Gastrocnemius medialis (tissue), 4 donors: ENCODE data around the gene PXDN. TPM values are rescaled to one million over a fixed set of nuclear protein-coding genes. Genes with fewer than 3 reads are reported as not detected.
"Not testable (repeated sequence)": the region's sequence is repeated elsewhere in the genome, so short reads cannot be mapped to it uniquely, and the experiment has no call there.

Experiments used
- ATAC-seq, 2 donors: fragments of 150-250 bp; one replicate each; pipeline ENCODE4 v1.9.1; 2016
- DNase-seq, 2 donors: peaks; one replicate each; pipeline ENCODE4 v3.0.0-alpha.2; 2019
- H3K27ac ChIP-seq, 4 donors: fragments of 200-600 bp; sonication (generic); 1 replicate in 1 of 4; 2 replicates in 3 of 4; pipeline ENCODE4 v1.5.1; 2016 to 2018; ENCODE audit warnings: mild to moderate bottlenecking in 2 of 4, moderate library complexity in 1 of 4
- H3K27me3 ChIP-seq, 3 donors: fragments of 200-600 bp; sonication (generic) in 2 of 3; 1 replicate in 1 of 3; 2 replicates in 2 of 3; pipeline versions ENCODE4 v1.5.1 to v1.6.0; 2016 to 2019; ENCODE audit warnings: mild to moderate bottlenecking in 1 of 3, moderate library complexity in 1 of 3
- H3K36me3 ChIP-seq, 2 donors: fragments of 200-600 bp; sonication (generic) in 1 of 2; one replicate each; pipeline ENCODE4 v1.5.1; 2017 to 2018
- H3K4me1 ChIP-seq, 2 donors: fragments of 200-600 bp; sonication (generic) in 1 of 2; one replicate each; pipeline ENCODE4 v1.5.1; 2016 to 2017; ENCODE audit warnings: mild to moderate bottlenecking in 2 of 2
- H3K4me3 ChIP-seq, 4 donors: fragments of 200-600 bp; sonication (generic) in 3 of 4; 1 replicate in 1 of 4; 2 replicates in 3 of 4; pipeline ENCODE4 v1.5.1; 2016 to 2019; ENCODE audit warnings: mild to moderate bottlenecking in 2 of 4
- H3K9me3 ChIP-seq, 3 donors: fragments of 200-600 bp; sonication (generic) in 2 of 3; 1 replicate in 1 of 3; 2 replicates in 2 of 3; pipeline ENCODE4 v1.5.1; 2016 to 2019
- POLR2A ChIP-seq, 2 donors: fragments of 450-650 bp; IDR thresholded peaks; one replicate each; pipeline ENCODE4 v1.6.1; 2017; ENCODE audit warnings: antibody characterized with exemption in 2 of 2, mild to moderate bottlenecking in 2 of 2, moderate library complexity in 2 of 2
- in situ Hi-C, 4 donors: fragments of 200-750 bp; cut with MboI; loops; one replicate each; pipeline versions ENCODE4 v1.15.0 to v1.8.0; 2017; ENCODE audit warnings: low sequenced_read_pairs in 4 of 4
- intact Hi-C: fragments of 100-400 bp; cut with DNase I; formaldehyde crosslinking; loops from one replicate; pipeline ENCODE4 v1.15.1; 2023; ENCODE audit warnings: low total_unique reads
- total RNA-seq, 4 donors: library from RNA; depleted of rRNA; stranded (reverse); fragments of >200 nt; gene quantifications; one replicate each; pipeline versions ENCODE4 v1.1.0 to v1.2.3, GENCODE V29; 2016
- TF ChIP-seq, protein P1 (sequence below), 5 experiments: fragments of 450-650 bp in 3 of 5; fragments of 200-600 bp in 2 of 5; sonication (generic) in 2 of 5; IDR thresholded peaks in 4 of 5; conservative IDR thresholded peaks in 1 of 5; 1 replicate in 4 of 5; 2 replicates in 1 of 5; pipeline ENCODE4 v1.5.1; 2016 to 2019; ENCODE audit warnings: antibody characterized with exemption in 5 of 5, mild to moderate bottlenecking in 3 of 5, moderate library complexity in 3 of 5

The PXDN gene
- total RNA-seq, 4 donors from 2014 or later: 7.8 to 13.4 (median 10.3) TPM

DNA sequence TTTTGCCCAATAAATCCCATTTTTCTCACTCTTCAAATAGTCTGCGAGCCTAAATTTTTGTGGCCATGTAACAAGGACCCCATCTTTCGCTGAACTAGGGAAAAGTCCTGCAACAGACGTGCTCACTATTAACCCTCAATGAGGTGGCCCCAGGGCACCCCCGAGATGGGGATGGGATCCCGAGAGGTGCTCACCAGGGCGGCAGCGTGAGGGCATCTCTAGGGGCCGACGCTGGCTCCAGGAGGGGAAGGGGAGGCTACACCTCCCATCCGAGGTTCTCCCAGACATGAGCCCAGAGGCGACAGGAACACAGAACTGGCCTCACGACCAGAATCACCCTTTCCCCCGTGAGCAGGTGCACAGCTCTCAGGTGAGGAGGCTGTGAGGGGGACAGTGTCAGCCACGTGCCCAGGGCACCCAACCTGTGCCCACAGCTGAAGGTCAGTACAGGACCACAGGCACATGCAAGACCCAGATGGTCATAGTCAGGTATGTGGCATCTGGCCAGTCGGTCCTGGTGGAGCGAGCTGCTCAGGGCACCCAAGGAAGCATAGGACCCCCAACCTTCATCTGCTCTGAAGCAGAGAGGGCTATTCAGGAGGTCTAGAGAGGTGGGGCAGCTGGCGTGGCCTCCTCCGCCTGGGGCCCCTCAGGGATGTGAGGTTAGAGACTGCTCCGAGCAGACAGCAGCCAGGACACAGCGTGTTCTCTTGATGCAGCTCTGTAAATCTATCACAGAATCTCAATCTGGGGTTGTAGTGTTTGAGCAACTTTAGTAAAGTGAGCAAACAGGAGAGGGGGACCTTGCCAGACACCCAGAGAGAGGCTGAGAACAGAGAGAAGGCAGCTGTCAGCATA, 62.8 kb downstream of the PXDN start:
- H3K36me3 ChIP-seq: no peaks in the 10 kb centered on the region
- ATAC-seq (no peak), DNase-seq (no peak)
- H3K4me3 ChIP-seq: no peak overlapping the region
- no peak overlapping the region for H3K27ac ChIP-seq
- in situ Hi-C loops (no loop called here), intact Hi-C loops (no loop called here)
- H3K27me3 ChIP-seq: peaks cover 0 to under 1% (median 0%) of the 10 kb centered on the region in 3 donors
- no peaks in the 10 kb centered on the region for H3K9me3 ChIP-seq
- H3K4me1 ChIP-seq: no peaks in the 10 kb centered on the region
- TF ChIP-seq, protein P1, sequence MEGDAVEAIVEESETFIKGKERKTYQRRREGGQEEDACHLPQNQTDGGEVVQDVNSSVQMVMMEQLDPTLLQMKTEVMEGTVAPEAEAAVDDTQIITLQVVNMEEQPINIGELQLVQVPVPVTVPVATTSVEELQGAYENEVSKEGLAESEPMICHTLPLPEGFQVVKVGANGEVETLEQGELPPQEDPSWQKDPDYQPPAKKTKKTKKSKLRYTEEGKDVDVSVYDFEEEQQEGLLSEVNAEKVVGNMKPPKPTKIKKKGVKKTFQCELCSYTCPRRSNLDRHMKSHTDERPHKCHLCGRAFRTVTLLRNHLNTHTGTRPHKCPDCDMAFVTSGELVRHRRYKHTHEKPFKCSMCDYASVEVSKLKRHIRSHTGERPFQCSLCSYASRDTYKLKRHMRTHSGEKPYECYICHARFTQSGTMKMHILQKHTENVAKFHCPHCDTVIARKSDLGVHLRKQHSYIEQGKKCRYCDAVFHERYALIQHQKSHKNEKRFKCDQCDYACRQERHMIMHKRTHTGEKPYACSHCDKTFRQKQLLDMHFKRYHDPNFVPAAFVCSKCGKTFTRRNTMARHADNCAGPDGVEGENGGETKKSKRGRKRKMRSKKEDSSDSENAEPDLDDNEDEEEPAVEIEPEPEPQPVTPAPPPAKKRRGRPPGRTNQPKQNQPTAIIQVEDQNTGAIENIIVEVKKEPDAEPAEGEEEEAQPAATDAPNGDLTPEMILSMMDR (IDR thresholded peaks at IDR 0.05 in 4 of 5, conservative IDR thresholded peaks at IDR 0.05 in 1 of 5): no peak
- TF ChIP-seq POLR2A (IDR thresholded peaks at IDR 0.05): no peak

DNA sequence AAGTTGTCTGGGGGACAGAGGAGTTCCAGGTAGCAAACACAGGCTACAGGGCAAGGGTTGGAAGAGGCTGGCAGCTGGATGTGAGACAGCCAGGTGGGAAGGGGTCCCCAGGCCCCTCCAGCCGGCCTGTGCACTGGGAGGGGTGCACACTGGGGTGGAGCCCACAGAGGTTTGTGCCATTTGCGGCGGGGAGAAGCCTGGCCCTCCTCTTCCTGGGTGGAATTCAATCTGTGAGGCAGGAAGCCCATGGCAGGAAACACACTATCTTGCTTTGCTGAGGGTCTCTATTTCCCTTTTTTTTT, 63.3 kb downstream of the PXDN start:
- Histone ChIP-seq H3K27me3 (no peaks in the 10 kb centered on the region), H3K9me3 (no peaks in the 10 kb centered on the region), H3K4me1 (no peaks in the 10 kb centered on the region), H3K27ac (no peak overlapping the region), H3K4me3 (no peak overlapping the region), H3K36me3 (no peaks in the 10 kb centered on the region)
- no peak for ATAC-seq
- intact Hi-C loops: no loop called here
- in situ Hi-C loops: no loop called here
- no peak for DNase-seq
- no peak for TF ChIP-seq POLR2A (IDR thresholded peaks at IDR 0.05)
- TF ChIP-seq, protein P1 (IDR thresholded peaks at IDR 0.05 in 4 of 5, conservative IDR thresholded peaks at IDR 0.05 in 1 of 5): no peak

DNA sequence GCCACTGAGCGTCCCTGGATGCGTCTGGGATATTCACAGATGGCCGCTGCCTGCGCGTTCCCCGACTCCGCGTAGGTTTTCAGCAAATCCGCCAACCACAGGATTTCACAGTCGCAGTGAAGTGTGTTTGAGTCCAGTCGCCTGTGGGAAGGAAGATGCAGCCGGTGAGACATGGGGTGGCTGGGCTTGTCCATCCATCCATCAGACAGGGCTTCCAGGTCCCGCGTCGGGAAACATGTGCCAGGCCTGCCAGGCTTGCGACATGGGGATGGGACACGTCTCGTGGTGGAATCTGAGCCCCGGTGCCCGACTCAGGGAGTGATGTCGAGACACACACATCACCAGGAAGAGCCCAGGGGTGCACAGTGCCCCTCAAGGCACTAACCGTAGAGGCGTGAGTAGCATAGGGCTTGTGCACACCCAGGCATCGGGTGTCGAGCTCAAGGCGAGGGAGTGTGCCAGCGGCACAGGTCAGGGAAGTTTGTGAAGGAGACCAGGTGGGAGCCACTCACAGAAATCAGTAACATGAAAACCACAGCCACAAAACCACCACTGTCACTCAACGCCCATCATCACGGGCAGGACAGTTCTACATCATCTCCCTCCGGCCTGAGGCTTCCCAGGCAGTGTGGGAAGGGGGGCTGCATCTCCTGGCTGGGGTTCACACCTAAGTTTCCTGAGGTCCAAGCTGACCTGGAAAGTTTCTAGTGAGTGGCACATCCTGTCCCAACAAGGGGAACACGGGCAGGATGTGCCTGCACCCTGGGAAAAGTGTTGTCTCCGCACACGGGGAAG, 63.9 kb downstream of the PXDN start:
- Histone ChIP-seq H3K27me3 (no peaks in the 10 kb centered on the region), H3K27ac (no peak overlapping the region), H3K4me3 (no peak overlapping the region), H3K9me3 (no peaks in the 10 kb centered on the region), H3K4me1 (no peaks in the 10 kb centered on the region), H3K36me3 (no peaks in the 10 kb centered on the region)
- intact Hi-C loops: no loop called here
- in situ Hi-C loops: no loop called here
- ATAC-seq (no peak), DNase-seq (no peak)
- TF ChIP-seq, protein P1 (IDR thresholded peaks at IDR 0.05 in 4 of 5, conservative IDR thresholded peaks at IDR 0.05 in 1 of 5): no peak

DNA sequence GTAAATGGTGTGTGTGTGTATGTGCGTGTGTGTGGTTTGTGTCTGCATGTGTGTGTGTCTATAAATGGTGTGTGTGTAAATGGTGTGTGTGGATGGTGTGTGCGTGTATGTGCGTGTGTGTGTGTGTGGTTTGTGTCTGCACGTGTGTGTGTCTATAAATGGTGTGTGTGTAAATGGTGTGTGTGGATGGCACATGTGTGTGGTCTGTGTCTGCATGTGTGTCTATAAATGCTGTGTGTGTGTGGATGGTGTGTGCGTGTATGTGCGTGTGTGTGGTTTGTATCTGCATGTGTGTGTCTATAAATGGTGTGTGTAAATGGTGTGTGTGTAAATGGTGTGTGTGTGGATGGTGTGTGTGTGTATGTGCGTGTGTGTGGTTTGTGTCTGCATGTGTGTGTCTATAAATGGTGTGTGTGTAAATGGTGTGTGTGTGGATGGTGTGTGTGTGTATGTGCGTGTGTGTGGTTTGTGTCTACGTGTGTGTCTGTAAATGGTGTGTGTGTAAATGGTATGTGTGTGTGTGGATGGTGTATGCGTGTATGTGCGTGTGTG, 64.8 kb downstream of the PXDN start:
- H3K27ac ChIP-seq, H3K4me1 ChIP-seq, in situ Hi-C loops, H3K36me3 ChIP-seq, H3K27me3 ChIP-seq, DNase-seq, H3K9me3 ChIP-seq, H3K4me3 ChIP-seq, intact Hi-C loops, ATAC-seq: not testable (repeated sequence)

DNA sequence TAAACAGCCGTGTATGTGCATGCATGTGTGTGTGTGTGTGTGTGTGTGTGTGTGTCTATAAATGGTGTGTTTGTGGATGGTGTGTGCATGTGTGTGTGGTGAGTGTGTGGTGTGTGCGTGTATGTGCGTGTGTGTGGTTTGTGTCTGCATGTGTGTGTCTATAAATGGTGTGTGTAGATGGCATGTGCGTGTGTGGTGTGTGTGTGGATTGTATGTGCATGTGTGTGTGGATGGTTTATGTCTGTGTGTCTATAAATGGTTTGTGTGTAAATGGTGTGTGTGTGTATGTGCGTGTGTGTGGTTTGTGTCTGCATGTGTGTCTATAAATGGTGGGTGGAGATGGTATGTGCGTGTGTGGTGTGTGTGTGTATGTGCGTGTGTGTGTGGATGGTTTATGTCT, 65.2 kb downstream of the PXDN start:
- in situ Hi-C loops, intact Hi-C loops: not testable (repeated sequence)

More for the DNA sequence above, 65.2 kb downstream of the PXDN start:
- not testable (repeated sequence) for H3K4me1 ChIP-seq, H3K4me3 ChIP-seq, DNase-seq, H3K27me3 ChIP-seq, H3K27ac ChIP-seq, H3K9me3 ChIP-seq, H3K36me3 ChIP-seq, ATAC-seq
